ENCODE results near the gene KHSRP.
"Not testable (repeated sequence)": the region's sequence is repeated elsewhere in the genome, so short reads cannot be mapped to it uniquely, and the experiment has no call there.

Gene KHSRP

GRCh38 chr19:6406401-6406800, 18.2 kb downstream of the KHSRP start:
- H3K9me3 ChIP-seq (ENCODE audit: insufficient read depth, low read depth, low read length) = no peaks in the 10 kb centered on the region
- H3F3A ChIP-seq (ENCODE audit: low read depth) = no peaks in the 10 kb centered on the region
- no peak overlapping the region for H2AFZ ChIP-seq (ENCODE audit: low read length)
- no peaks in the 10 kb centered on the region for H3K4me1 ChIP-seq (ENCODE audit: insufficient read depth, low read length, poor library complexity, severe bottlenecking)
- H3K27me3 ChIP-seq (ENCODE audit: insufficient read depth, low read length, poor library complexity, severe bottlenecking) = no peaks in the 10 kb centered on the region
- TF ChIP-seq CTCF (conservative IDR thresholded peaks at IDR 0.05; ENCODE audit: low read length) = no peak
- no peak for TF ChIP-seq EZH2phosphoT487 (IDR thresholded peaks at IDR 0.05; ENCODE audit: borderline replicate concordance)
- no peaks in the 10 kb centered on the region for H3K9me2 ChIP-seq (replicated peaks; ENCODE audit: low read depth, low read length)
- no peak overlapping the region for H3K4me2 ChIP-seq (ENCODE audit: low read depth, low read length, poor library complexity, severe bottlenecking)
- H3K4me3 ChIP-seq (ENCODE audit: low read length, poor library complexity, severe bottlenecking) = no peak overlapping the region
- H3K9ac ChIP-seq (ENCODE audit: low read depth, low read length, poor library complexity, severe bottlenecking) = no peak overlapping the region
- no peaks in the 10 kb centered on the region for H4K20me1 ChIP-seq (ENCODE audit: insufficient read depth, low read length, poor library complexity, severe bottlenecking)
- no peaks in the 10 kb centered on the region for H3K79me2 ChIP-seq (ENCODE audit: insufficient read depth, low read length)
- H3K36me3 ChIP-seq (ENCODE audit: insufficient read depth, low read length) = no peaks in the 10 kb centered on the region

GRCh38 chr19:6402837-6403608, 21.6 kb downstream of the KHSRP start:
- no peaks in the 10 kb centered on the region for H3K9me2 ChIP-seq (replicated peaks; ENCODE audit: low read depth, low read length)
- H2AFZ ChIP-seq (ENCODE audit: low read length) = no peak overlapping the region
- no peak overlapping the region for H3K4me3 ChIP-seq (ENCODE audit: low read length, poor library complexity, severe bottlenecking)
- H3K27me3 ChIP-seq (ENCODE audit: insufficient read depth, low read length, poor library complexity, severe bottlenecking) = no peaks in the 10 kb centered on the region
- H4K20me1 ChIP-seq (ENCODE audit: insufficient read depth, low read length, poor library complexity, severe bottlenecking) = no peaks in the 10 kb centered on the region
- no peak for TF ChIP-seq CTCF (conservative IDR thresholded peaks at IDR 0.05; ENCODE audit: low read length)
- TF ChIP-seq EZH2phosphoT487 (IDR thresholded peaks at IDR 0.05; ENCODE audit: borderline replicate concordance) = no peak
- H3K9me3 ChIP-seq (ENCODE audit: insufficient read depth, low read depth, low read length) = no peaks in the 10 kb centered on the region
- H3K9ac ChIP-seq (ENCODE audit: low read depth, low read length, poor library complexity, severe bottlenecking) = no peak overlapping the region
- no peaks in the 10 kb centered on the region for H3K36me3 ChIP-seq (ENCODE audit: insufficient read depth, low read length)
- H3K4me1 ChIP-seq (ENCODE audit: insufficient read depth, low read length, poor library complexity, severe bottlenecking) = no peaks in the 10 kb centered on the region
- no peak overlapping the region for H3K4me2 ChIP-seq (ENCODE audit: low read depth, low read length, poor library complexity, severe bottlenecking)
- H3K79me2 ChIP-seq (ENCODE audit: insufficient read depth, low read length) = no peaks in the 10 kb centered on the region
- no peaks in the 10 kb centered on the region for H3F3A ChIP-seq (ENCODE audit: low read depth)

GRCh38 chr19:6402058-6402457, 22.6 kb downstream of the KHSRP start:
- Histone ChIP-seq H3K9me2 (replicated peaks; ENCODE audit: low read depth, low read length) (no peaks in the 10 kb centered on the region), H3F3A (ENCODE audit: low read depth) (no peaks in the 10 kb centered on the region), H4K20me1 (ENCODE audit: insufficient read depth, low read length, poor library complexity, severe bottlenecking) (no peaks in the 10 kb centered on the region), H2AFZ (ENCODE audit: low read length) (no peak overlapping the region), H3K79me2 (ENCODE audit: insufficient read depth, low read length) (no peaks in the 10 kb centered on the region), H3K27me3 (ENCODE audit: insufficient read depth, low read length, poor library complexity, severe bottlenecking) (no peaks in the 10 kb centered on the region), H3K4me2 (ENCODE audit: low read depth, low read length, poor library complexity, severe bottlenecking) (no peak overlapping the region), H3K36me3 (ENCODE audit: insufficient read depth, low read length) (no peaks in the 10 kb centered on the region), H3K4me3 (ENCODE audit: low read length, poor library complexity, severe bottlenecking) (no peak overlapping the region), H3K4me1 (ENCODE audit: insufficient read depth, low read length, poor library complexity, severe bottlenecking) (no peaks in the 10 kb centered on the region), H3K9ac (ENCODE audit: low read depth, low read length, poor library complexity, severe bottlenecking) (no peak overlapping the region), H3K9me3 (ENCODE audit: insufficient read depth, low read depth, low read length) (no peaks in the 10 kb centered on the region)
- TF ChIP-seq EZH2phosphoT487 (IDR thresholded peaks at IDR 0.05; ENCODE audit: borderline replicate concordance) (no peak), CTCF (conservative IDR thresholded peaks at IDR 0.05; ENCODE audit: low read length) (no peak)

GRCh38 chr19:6400062-6400944, 24.3 kb downstream of the KHSRP start:
- H3K27me3 ChIP-seq (ENCODE audit: insufficient read depth, low read length, poor library complexity, severe bottlenecking); H3K79me2 ChIP-seq (ENCODE audit: insufficient read depth, low read length); H2AFZ ChIP-seq (ENCODE audit: low read length); H3K9ac ChIP-seq (ENCODE audit: low read depth, low read length, poor library complexity, severe bottlenecking); H3F3A ChIP-seq (ENCODE audit: low read depth); H4K20me1 ChIP-seq (ENCODE audit: insufficient read depth, low read length, poor library complexity, severe bottlenecking); H3K9me2 ChIP-seq (replicated peaks; ENCODE audit: low read depth, low read length); H3K4me3 ChIP-seq (ENCODE audit: low read length, poor library complexity, severe bottlenecking); H3K4me2 ChIP-seq (ENCODE audit: low read depth, low read length, poor library complexity, severe bottlenecking); H3K36me3 ChIP-seq (ENCODE audit: insufficient read depth, low read length); H3K4me1 ChIP-seq (ENCODE audit: insufficient read depth, low read length, poor library complexity, severe bottlenecking); H3K9me3 ChIP-seq (ENCODE audit: insufficient read depth, low read depth, low read length): not testable (repeated sequence)
